Stimulated activated CD4-positive, alpha-beta T cell treated with anti-CD3 and anti-CD28 coated beads, Interleukin-4, amount 100 ng/mL, for 4 hours (primary cell): ENCODE data around the gene CNTNAP2.

Source experiments
- DNase-seq, 2 experiments: peaks; one replicate each; pipeline ENCODE4 v3.0.0-alpha.2; 2020

The CNTNAP2 gene

DNA sequence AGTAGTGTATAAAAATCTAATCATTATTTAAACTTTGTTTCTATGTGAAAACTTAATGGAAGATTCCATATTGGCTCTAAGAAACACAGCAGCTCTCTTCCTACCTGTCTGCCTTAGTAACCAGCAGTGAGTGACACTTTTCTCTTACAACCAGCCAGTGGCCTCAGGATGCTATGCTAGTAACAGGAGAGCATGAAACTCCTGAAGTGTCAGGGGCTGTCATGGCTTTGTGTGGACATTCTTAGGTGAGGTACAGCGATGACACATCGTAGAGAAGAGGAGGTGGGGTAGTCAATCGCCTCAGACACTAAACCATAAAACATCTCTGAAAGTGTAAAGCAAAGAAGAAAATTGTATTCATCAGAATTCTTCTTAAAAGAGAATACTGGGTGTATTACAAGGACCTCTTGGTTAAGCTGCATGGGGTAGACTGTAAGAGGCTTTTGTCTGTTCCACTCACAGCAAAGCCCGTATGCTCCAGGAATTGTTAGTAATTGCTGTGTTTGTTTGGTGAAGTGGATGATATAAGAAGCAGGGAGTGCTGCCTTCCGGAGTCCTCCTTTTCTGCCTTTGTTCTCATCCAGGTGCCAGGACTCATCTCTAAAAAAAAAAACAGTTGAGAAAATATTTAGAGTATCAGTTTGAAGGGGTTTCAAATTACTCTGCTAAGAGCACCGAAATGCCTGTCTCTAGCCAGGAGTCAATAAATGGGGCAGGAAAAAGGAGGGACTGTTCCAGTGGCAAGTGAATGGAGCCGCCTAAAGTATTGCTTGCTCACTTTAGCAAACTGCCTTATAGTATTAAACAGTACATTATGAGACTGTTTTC is 518.8 kb downstream of the CNTNAP2 start:
- no peak for DNase-seq

GRCh38 chr7:146636033-146636356 is 519.4 kb downstream of the CNTNAP2 start:
- DNase-seq: no peak

- no peak for DNase-seq
Observed at GRCh38 chr7:146636581-146636980, 520.0 kb downstream of the CNTNAP2 start.

GRCh38 chr7:146639291-146639690 is 522.7 kb downstream of the CNTNAP2 start:
- no peak for DNase-seq

DNA sequence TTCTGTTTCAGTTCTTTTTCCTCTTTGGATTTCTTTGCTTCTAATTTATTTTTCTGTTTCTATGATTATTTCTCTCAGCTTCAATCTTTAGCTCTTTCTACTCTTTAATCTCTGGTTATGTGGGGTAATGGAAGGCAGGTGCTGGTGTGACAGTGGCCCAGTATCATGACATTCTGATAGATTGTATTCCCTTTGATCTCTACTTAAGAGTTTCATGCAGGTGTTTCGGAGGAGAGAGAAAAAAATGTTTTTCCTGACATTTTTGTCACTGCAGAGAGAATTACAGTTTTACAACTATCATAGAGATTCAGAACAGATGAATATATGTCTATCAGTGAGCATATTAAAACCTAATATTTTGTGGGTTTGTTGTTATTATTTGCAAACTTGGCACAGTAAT is 524.9 kb downstream of the CNTNAP2 start:
- no peak for DNase-seq

DNA sequence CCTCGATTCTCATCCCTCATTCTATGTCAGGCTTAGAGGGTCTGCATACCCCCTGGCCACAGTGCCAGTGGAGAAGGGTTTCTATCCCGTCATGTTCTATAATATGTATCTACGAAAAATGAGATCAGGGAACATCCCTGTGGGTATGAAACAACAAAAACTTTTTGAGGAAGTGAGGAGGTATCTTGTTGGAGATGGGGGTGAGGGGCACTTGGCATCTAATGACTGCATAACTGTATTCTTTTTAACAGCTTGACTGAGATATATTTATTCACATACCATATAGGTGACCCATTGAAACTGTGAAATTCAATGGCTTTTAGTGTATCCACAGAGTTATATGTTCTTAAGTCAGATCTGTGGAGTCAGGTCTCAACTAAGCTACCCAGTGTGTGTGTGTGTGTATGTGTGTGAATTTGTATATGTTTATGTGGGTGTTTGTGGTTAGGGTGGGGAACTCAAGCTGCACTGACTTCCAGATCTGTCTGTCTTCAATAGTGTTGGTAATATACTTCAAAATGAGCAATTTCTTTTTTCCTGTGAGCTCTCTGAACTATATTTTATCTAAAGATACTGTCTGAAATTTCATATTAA is 528.9 kb downstream of the CNTNAP2 start:
- DNase-seq: no peak

- no peak for DNase-seq
Observed at GRCh38 chr7:146647445-146647844, 530.8 kb downstream of the CNTNAP2 start.

- DNase-seq: no peak
Observed at GRCh38 chr7:146652176-146652575, 535.6 kb downstream of the CNTNAP2 start.

GRCh38 chr7:146654048-146654447 is 537.4 kb downstream of the CNTNAP2 start:
- DNase-seq: no peak

GRCh38 chr7:146655928-146656797 is 539.6 kb downstream of the CNTNAP2 start:
- DNase-seq: no peak

- DNase-seq: no peak
Observed at GRCh38 chr7:146656988-146657387, 540.4 kb downstream of the CNTNAP2 start.

- no peak for DNase-seq
Observed at GRCh38 chr7:146658604-146659003, 542.0 kb downstream of the CNTNAP2 start.

DNA sequence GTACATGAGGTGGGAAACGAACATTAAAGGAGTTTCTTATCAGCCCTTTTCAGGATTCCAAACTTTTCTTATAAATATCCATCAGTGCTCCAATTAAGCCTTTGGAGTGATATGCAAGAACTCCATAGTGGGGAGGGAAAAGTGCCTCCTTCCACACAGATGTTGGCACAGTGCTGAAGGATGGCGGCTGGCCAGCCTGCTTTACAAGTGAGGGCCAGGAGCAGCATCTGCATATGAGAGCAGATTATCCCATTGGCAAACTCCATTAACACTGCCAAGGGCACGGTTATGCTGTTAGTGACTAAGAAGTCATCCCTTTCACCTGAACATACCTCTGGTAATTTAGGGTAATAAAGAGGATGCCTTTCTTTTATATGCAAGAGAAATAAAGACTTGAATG is 543.1 kb downstream of the CNTNAP2 start:
- no peak for DNase-seq

GRCh38 chr7:146660839-146661238 is 544.2 kb downstream of the CNTNAP2 start:
- no peak for DNase-seq

DNA sequence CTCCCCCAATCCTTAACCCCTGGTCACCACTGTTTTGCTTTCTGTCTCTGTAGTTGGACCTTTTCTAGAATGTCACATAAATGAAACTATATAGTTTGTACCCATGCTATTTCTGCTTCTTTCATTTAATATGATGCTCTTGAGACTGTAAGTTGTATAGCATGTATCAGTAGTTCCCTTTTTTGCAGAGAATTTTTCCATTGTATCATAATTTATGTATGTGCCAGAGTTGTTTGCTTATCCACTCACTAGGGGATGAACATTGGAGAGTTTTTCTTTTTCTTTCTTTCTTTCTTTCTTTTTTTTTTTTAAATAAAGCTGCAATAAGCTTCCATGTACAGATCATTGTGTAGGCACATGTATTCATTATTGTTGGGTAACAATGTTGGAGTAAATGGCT is 544.8 kb downstream of the CNTNAP2 start:
- no peak for DNase-seq

GRCh38 chr7:146661929-146662328 is 545.3 kb downstream of the CNTNAP2 start:
- no peak for DNase-seq

DNA sequence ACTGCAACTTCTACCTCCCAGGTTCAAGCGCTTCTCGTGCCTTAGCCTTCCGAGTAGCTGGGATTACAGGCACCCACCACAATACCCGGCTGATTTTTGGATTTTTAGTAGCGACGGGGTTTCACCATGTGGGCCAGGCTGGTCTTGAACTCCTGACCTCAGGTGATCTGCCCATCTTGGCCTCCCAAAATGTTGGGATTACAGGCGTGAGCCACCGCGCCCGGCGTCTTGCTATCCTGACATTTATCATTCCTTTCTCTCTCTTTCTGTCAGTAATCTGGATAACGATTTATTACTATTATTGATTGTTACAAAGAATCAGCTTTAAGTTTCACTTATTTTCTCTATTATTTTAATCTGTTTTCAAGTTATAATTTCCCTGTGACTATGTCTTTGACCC is 548.4 kb downstream of the CNTNAP2 start:
- no peak for DNase-seq

- DNase-seq: no peak
Observed at GRCh38 chr7:146670532-146670931, 553.9 kb downstream of the CNTNAP2 start.

DNA sequence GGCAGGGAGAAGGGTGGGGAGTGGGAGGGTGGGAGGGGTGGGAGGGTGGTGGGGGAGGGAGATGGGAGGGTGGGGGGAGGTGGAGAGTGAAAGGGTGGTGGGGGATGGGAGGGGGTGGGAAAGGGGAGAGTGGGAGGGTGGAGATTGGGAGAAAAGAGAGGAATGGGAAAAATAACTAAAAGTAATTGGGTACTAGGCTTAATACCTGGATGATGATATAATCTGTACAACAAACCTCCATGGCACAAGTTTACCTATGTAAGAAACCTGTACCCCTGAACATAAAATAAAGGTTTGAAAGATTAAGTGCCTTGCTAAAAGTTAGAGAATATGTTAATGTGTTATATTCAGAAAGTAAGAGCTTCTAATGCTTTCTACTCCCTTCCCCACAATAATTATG is 564.9 kb downstream of the CNTNAP2 start:
- no peak for DNase-seq

DNA sequence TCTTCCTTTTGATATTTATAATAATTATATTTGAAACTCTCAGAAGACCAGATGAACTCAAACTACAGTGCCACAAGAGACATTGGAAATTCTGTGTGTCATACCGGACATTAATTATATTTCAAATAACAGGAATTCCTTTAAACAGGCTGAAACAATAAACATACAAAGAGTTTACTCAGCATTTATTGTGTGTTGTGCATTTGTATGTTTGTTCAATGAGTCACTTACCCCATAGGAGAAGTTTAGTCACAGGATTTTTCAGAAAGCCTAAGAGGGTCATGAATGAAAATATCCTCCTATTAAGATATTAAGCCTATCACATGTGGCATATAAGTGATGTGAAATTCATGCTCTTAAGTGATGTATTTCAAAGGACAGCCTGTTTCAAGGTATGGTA is 566.8 kb downstream of the CNTNAP2 start:
- DNase-seq: no peak

DNA sequence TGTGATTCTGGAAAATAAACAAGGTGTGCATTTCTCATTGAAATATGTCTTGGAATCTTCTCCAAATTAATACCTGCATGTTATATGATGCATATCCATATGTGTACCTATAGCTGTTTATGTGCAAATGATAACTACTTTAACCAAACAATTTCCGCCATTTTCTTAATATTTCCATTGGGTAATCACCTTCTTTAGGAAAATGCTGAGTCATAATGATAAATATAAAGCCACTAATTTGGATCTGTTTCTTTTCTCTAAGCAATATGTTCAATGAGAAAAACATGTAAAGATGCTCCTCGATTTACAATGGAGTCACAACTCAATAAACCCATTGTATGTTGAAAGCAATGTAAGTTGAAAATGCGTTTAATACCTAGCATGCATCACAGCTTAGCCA is 574.4 kb downstream of the CNTNAP2 start:
- DNase-seq: no peak

DNA sequence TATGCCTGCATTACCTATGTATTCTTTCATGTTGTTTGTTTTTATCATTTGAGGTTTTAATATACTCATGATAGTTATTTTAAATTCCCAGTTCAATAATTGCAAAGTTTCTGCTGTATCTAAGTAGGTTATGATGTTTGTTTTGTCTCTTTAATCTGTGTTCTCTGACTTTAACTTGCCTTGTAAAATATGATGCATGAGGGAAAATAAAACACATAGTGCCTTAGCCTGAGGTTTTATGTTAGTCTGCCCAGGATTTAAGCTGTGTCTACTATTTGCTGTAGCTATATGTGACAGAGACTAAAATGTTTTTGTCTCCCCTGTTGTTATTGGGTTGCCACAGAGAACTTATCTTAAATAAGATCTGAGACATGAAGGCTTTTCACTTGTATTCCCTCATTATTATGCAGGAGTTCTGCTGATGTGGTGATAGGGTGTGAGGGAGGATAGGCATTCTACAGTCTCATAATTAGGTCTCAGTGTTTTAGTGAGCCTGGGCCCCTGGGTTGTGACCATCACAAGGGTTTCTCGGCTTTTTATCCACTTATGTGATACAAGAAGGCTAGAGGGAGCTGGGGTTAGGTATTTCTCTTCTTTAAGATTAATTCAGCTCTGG is 582.5 kb downstream of the CNTNAP2 start:
- DNase-seq: no peak

DNA sequence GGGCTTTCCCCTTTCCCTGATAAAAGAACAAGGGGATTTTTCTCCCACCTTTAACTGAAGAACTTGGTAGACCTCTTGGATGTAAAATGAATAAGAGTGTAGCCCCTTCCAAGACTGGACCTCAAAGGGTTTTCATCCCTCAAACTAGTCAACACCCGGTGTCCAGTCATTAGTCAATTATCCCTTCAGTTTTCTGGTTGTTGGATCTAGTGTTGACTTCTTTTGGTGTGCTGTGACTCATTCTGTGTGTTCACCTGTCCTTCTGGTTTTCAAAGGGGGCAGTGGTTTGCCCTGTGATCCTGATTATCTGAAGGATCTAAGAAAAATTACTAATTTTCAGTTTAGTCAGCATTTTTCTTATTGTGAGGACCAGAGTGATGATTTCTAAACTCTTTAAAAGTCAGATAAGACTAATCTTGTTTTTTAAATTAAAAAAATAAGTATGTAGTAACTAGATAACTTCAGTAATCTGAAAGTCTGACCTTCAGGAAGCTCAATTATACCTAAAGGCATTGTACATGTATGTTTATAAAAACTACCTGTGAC is 583.5 kb downstream of the CNTNAP2 start:
- no peak for DNase-seq
